K562 (cell line): ENCODE data around the gene PYDC1. TPM values are rescaled to one million over a fixed set of nuclear protein-coding genes. Genes with fewer than 3 reads are reported as not detected.

Experiments
- ERF ChIP-seq: fragments of 450-650 bp; formaldehyde crosslinking; IDR thresholded peaks from 2 replicates; pipeline ENCODE4 v1.4.0; 2020; ENCODE audit warnings: mild to moderate bottlenecking, mixed read lengths
- ETS2 ChIP-seq: IDR thresholded peaks from 2 replicates; pipeline ENCODE4 v1.6.1; 2016; ENCODE audit warnings: borderline replicate concordance, missing genetic modification characterization, mild to moderate bottlenecking, moderate library complexity, missing compliant biosample characterization; ENCODE audit not compliant: poor library complexity, severe bottlenecking
- FOXA3 ChIP-seq, 2 experiments: fragments of 450-650 bp in 1 of 2; sonication (generic) in 1 of 2; formaldehyde crosslinking; IDR thresholded peaks in 1 of 2; conservative IDR thresholded peaks in 1 of 2; 2 replicates each; pipeline versions ENCODE4 v1.4.0 to v1.8.0; 2020 to 2022; ENCODE audit warnings: mild to moderate bottlenecking in 2 of 2, missing genetic modification reagents in 1 of 2
- FOXJ3 ChIP-seq: sonication (generic); formaldehyde crosslinking; IDR thresholded peaks from 2 replicates; pipeline ENCODE4 v1.4.0; 2020; ENCODE audit warnings: mild to moderate bottlenecking, missing genetic modification reagents
- FOXO4 ChIP-seq: fragments of 450-650 bp; formaldehyde crosslinking; IDR thresholded peaks from 2 replicates; pipeline ENCODE4 v1.4.0; 2020; ENCODE audit warnings: mild to moderate bottlenecking, moderate library complexity
- GMEB1 ChIP-seq: fragments of 250-450 bp; sonication (Bioruptor Pico); IDR thresholded peaks from 2 replicates; pipeline ENCODE4 v1.4.0; 2020; ENCODE audit warnings: mild to moderate bottlenecking
- HDAC1 ChIP-seq, 2 experiments: fragments of 450-650 bp; IDR thresholded peaks; 2 replicates each; pipeline ENCODE4 v1.6.1; 2016 to 2017; ENCODE audit warnings: inconsistent platforms in 1 of 2, mild to moderate bottlenecking in 1 of 2, moderate library complexity in 1 of 2
- HNRNPUL1 ChIP-seq: fragments of 200-400 bp; formaldehyde crosslinking; IDR thresholded peaks from 2 replicates; pipeline ENCODE4 v1.6.1; 2017; ENCODE audit warnings: low read length
- KDM4B ChIP-seq, 2 experiments: fragments of 450-650 bp in 1 of 2; sonication (generic) in 1 of 2; IDR thresholded peaks; 2 replicates each; pipeline ENCODE4 v1.6.1; 2016 to 2017; ENCODE audit warnings: borderline replicate concordance in 2 of 2, antibody characterized with exemption in 1 of 2, low read depth in 1 of 2, mild to moderate bottlenecking in 1 of 2
- NFIC ChIP-seq: fragments of 450-650 bp; IDR thresholded peaks from 2 replicates; pipeline ENCODE4 v1.6.1; 2017; ENCODE audit warnings: mild to moderate bottlenecking, inconsistent platforms
- PHB ChIP-seq: fragments of 250-450 bp; sonication (Bioruptor Pico); IDR thresholded peaks from 2 replicates; pipeline ENCODE4 v1.5.0; 2021
- PTTG1 ChIP-seq: fragments of 450-650 bp; IDR thresholded peaks from 2 replicates; pipeline ENCODE4 v1.6.1; 2016; ENCODE audit warnings: low read depth, mild to moderate bottlenecking, missing genetic modification characterization, missing compliant biosample characterization
- RBM39 ChIP-seq: fragments of 200-400 bp; formaldehyde crosslinking; optimal IDR thresholded peaks from 2 replicates; pipeline ENCODE3; 2018; ENCODE audit warnings: low read depth, low read length
- SNIP1 ChIP-seq: fragments of 450-650 bp; IDR thresholded peaks from 2 replicates; pipeline ENCODE4 v1.7.1; 2017; ENCODE audit warnings: low read depth, mild to moderate bottlenecking
- ZBTB49 ChIP-seq: sonication (generic); formaldehyde crosslinking; IDR thresholded peaks from 2 replicates; pipeline ENCODE4 v1.8.0; 2022; ENCODE audit warnings: missing genetic modification reagents, mild to moderate bottlenecking, borderline replicate concordance
- ZNF395 ChIP-seq: fragments of 200-800 bp; sonication (Bioruptor generic); IDR thresholded peaks from 2 replicates; pipeline ENCODE4 v1.6.1; 2017; ENCODE audit warnings: missing genetic modification characterization, missing compliant biosample characterization
- polyA plus RNA-seq, 8 experiments: library from polyadenylated mRNA; depleted of rRNA in 4 of 8; stranded (reverse) in 5 of 8; unstranded in 3 of 8; fragments of >200 nt; fragmentation: Nextera tagmentation in 2 of 8; fragmentation: Illumina TruSeq in 1 of 8; extraction: Ambion mirVana in 2 of 8; extraction: Trizol in 1 of 8; gene quantifications; 2 replicates each; pipeline versions ENCODE4 v1.2.1 to v1.2.3, GENCODE V29; 2011 to 2014; ENCODE audit warnings: inconsistent platforms in 1 of 8, missing spikeins in 1 of 8
- total RNA-seq, 7 experiments: library from RNA; depleted of rRNA in 6 of 7; stranded (reverse); fragments of >200 nt in 6 of 7; fragmentation: Illumina TruSeq in 2 of 7; extraction: Trizol in 2 of 7; gene quantifications; 2 replicates each; pipeline versions ENCODE4 v1.2.1 to v1.2.3, GENCODE V29; 2011 to 2021; ENCODE audit warnings: low replicate concordance in 1 of 7
- TF ChIP-seq, protein P1 (sequence below): fragments of 450-650 bp; formaldehyde crosslinking; IDR thresholded peaks from 2 replicates; pipeline ENCODE4 v1.4.0; 2020; ENCODE audit warnings: mild to moderate bottlenecking, moderate library complexity
- TF ChIP-seq, protein P2 (sequence below): fragments of 450-650 bp; IDR thresholded peaks from 2 replicates; pipeline ENCODE4 v1.6.1; 2014; ENCODE audit warnings: low read depth, mild to moderate bottlenecking, moderate library complexity, borderline replicate concordance

The PYDC1 gene
- total and polyA plus RNA-seq, 9 of the 15 experiments (the other 6 are each of a cell fraction or from before 2014, with no cell fraction given): not detected

- no peak for TF ChIP-seq ZBTB49
- no peak for TF ChIP-seq SNIP1
- no peak for TF ChIP-seq FOXJ3 (CRISPR knock-in tag)
- TF ChIP-seq, protein P1, sequence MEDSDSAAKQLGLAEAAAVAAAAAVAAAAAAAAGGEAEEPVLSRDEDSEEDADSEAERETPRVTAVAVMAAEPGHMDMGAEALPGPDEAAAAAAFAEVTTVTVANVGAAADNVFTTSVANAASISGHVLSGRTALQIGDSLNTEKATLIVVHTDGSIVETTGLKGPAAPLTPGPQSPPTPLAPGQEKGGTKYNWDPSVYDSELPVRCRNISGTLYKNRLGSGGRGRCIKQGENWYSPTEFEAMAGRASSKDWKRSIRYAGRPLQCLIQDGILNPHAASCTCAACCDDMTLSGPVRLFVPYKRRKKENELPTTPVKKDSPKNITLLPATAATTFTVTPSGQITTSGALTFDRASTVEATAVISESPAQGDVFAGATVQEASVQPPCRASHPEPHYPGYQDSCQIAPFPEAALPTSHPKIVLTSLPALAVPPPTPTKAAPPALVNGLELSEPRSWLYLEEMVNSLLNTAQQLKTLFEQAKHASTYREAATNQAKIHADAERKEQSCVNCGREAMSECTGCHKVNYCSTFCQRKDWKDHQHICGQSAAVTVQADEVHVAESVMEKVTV: no peak
- TF ChIP-seq ERF (CRISPR knock-in tag): no peak
- no peak for TF ChIP-seq PHB (CRISPR knock-in tag)
- peak in 1 of 2 experiments; percentile 97; a peak in 2 of 4 replicates for TF ChIP-seq HDAC1 (IDR thresholded peaks at IDR 0.05)
- TF ChIP-seq RBM39: no peak
- TF ChIP-seq FOXA3 (CRISPR knock-in tag; conservative IDR thresholded peaks at IDR 0.05 in 1 of 2, IDR thresholded peaks at IDR 0.05 in 1 of 2): no peak
- TF ChIP-seq KDM4B (IDR thresholded peaks at IDR 0.05; ENCODE audit: borderline replicate concordance in 2 of 2, low read depth in 1 of 2): no peak
- peak; percentile 50; the same call in 1 of the 2 replicates for TF ChIP-seq NFIC
- TF ChIP-seq ETS2 (tag): no peak
- TF ChIP-seq PTTG1 (tag): no peak
- TF ChIP-seq, protein P2, sequence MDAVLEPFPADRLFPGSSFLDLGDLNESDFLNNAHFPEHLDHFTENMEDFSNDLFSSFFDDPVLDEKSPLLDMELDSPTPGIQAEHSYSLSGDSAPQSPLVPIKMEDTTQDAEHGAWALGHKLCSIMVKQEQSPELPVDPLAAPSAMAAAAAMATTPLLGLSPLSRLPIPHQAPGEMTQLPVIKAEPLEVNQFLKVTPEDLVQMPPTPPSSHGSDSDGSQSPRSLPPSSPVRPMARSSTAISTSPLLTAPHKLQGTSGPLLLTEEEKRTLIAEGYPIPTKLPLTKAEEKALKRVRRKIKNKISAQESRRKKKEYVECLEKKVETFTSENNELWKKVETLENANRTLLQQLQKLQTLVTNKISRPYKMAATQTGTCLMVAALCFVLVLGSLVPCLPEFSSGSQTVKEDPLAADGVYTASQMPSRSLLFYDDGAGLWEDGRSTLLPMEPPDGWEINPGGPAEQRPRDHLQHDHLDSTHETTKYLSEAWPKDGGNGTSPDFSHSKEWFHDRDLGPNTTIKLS: no peak
- no peak for TF ChIP-seq FOXO4 (CRISPR knock-in tag)
- no peak for TF ChIP-seq ZNF395 (CRISPR knock-in tag)
- TF ChIP-seq HNRNPUL1: no peak
- no peak for TF ChIP-seq GMEB1 (CRISPR knock-in tag)
Observed at GRCh38 chr16:31253642-31254045, 36.7 kb upstream of the PYDC1 start (continued).
